PFSK-1 (cell line): ENCODE measurements around the gene EBF4.

Source experiments
- POLR2AphosphoS5 ChIP-seq: IDR thresholded peaks from 2 replicates; pipeline ENCODE4 v1.6.1; 2012; ENCODE audit warnings: low read depth, mild to moderate bottlenecking, control low read depth, low read length, moderate library complexity
- REST ChIP-seq, 2 experiments: IDR thresholded peaks; 2 replicates each; pipeline versions ENCODE4 v1.6.1 to v1.8.0; 2011 to 2012; ENCODE audit warnings: low read depth in 2 of 2, low read length in 2 of 2, control low read depth in 1 of 2, inconsistent platforms in 1 of 2, mild to moderate bottlenecking in 1 of 2, moderate library complexity in 1 of 2; ENCODE audit not compliant: insufficient read depth in 1 of 2
- TAF1 ChIP-seq: IDR thresholded peaks from 2 replicates; pipeline ENCODE4 v1.6.1; 2012; ENCODE audit warnings: low read length, control low read depth, borderline replicate concordance; ENCODE audit not compliant: insufficient read depth

GRCh38 chr20:2806351-2806701 is 113.7 kb downstream of the EBF4 start:
- TF ChIP-seq POLR2AphosphoS5, result no peak
- no peak for TF ChIP-seq TAF1
- no peak for TF ChIP-seq REST (IDR thresholded peaks at IDR 0.05; ENCODE audit: insufficient read depth in 1 of 2, low read depth in 2 of 2, low read length in 2 of 2)
